ENCODE results near the gene TRIM69.
"Not testable (repeated sequence)": the region's sequence is repeated elsewhere in the genome, so short reads cannot be mapped to it uniquely, and the experiment has no call there.

The TRIM69 gene

GRCh38 chr15:44769521-44769920, 33.2 kb downstream of the TRIM69 start:
- Histone ChIP-seq H3K36me3 (ENCODE audit: low read length) (no peaks in the 10 kb centered on the region), H4K20me1 (ENCODE audit: low read depth, low read length) (no peaks in the 10 kb centered on the region), H3K9me3 (ENCODE audit: insufficient read depth, low read length) (peaks cover 5% of the 10 kb centered on the region; the same call in 1 of the 2 replicates), H3F3A (ENCODE audit: insufficient read depth) (no peaks in the 10 kb centered on the region), H3K9ac (ENCODE audit: low read length) (no peak overlapping the region), H2AFZ (ENCODE audit: low read depth, low read length, severe bottlenecking) (no peak overlapping the region), H3K4me3 (ENCODE audit: insufficient read depth, low read length, poor library complexity, severe bottlenecking) (no peak overlapping the region), H3K79me2 (ENCODE audit: insufficient read depth, low read length) (no peaks in the 10 kb centered on the region), H3K4me2 (ENCODE audit: low read depth, low read length, poor library complexity, severe bottlenecking) (no peak overlapping the region), H3K9me2 (replicated peaks; ENCODE audit: insufficient read depth, low read length) (no peaks in the 10 kb centered on the region), H3K27me3 (ENCODE audit: low read length) (no peaks in the 10 kb centered on the region), H3K27ac (ENCODE audit: low read depth, low read length) (no peak overlapping the region)
- TF ChIP-seq EZH2phosphoT487 (conservative IDR thresholded peaks at IDR 0.05; ENCODE audit: low read length) (no peak), CTCF (IDR thresholded peaks at IDR 0.05; ENCODE audit: insufficient read depth, low read length, poor library complexity, severe bottlenecking) (no peak)

DNA sequence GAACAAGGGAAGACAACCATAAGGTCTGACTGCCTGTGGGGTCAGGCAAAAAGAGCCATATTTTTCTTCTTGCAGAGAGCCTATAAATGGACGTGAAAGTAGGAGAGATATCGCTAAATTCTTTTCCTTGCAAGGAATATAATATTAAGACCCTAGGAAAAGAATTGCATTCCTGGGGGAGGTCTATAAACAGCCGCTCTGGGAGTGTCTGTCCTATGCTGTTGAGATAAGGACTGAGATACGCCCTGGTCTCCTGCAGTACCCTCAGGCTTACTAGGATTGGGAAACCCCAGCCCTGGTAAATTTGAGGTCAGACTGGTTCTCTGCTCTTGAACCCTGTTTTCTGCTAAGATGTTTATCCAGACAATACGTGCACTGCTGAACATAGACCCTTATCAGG, 34.4 kb downstream of the TRIM69 start:
- H3K9me2 ChIP-seq (replicated peaks; ENCODE audit: insufficient read depth, low read length); H2AFZ ChIP-seq (ENCODE audit: low read depth, low read length, severe bottlenecking); H3K27ac ChIP-seq (ENCODE audit: low read depth, low read length); H3K36me3 ChIP-seq (ENCODE audit: low read length); H3K9ac ChIP-seq (ENCODE audit: low read length); H4K20me1 ChIP-seq (ENCODE audit: low read depth, low read length); H3K79me2 ChIP-seq (ENCODE audit: insufficient read depth, low read length); H3K27me3 ChIP-seq (ENCODE audit: low read length); H3K9me3 ChIP-seq (ENCODE audit: insufficient read depth, low read length); H3F3A ChIP-seq (ENCODE audit: insufficient read depth); H3K4me2 ChIP-seq (ENCODE audit: low read depth, low read length, poor library complexity, severe bottlenecking); H3K4me3 ChIP-seq (ENCODE audit: insufficient read depth, low read length, poor library complexity, severe bottlenecking): not testable (repeated sequence)

DNA sequence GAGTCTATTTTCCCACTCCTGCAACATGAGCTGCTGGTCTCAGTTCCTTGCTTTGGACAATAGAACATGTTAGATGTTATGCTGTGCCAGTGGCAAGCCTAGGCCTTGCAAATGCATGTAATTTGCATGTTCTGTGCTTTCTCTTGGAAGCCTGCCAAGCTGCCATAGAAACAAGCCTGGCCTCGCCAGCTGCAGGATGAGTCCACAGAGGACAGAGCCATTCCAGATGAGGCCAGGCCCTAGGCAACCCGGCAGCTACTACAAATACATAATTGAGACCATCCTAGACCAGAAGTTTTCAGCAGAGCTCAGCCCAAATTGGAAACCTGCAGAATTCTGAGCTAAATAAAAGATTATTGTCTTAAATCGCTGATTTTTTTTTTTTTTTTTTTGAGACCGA, 39.6 kb downstream of the TRIM69 start:
- Histone ChIP-seq H3K9me3 (ENCODE audit: insufficient read depth, low read length) (no peaks in the 10 kb centered on the region), H3K79me2 (ENCODE audit: insufficient read depth, low read length) (no peaks in the 10 kb centered on the region), H3F3A (ENCODE audit: insufficient read depth) (no peaks in the 10 kb centered on the region), H3K36me3 (ENCODE audit: low read length) (no peaks in the 10 kb centered on the region), H4K20me1 (ENCODE audit: low read depth, low read length) (no peaks in the 10 kb centered on the region), H3K4me2 (ENCODE audit: low read depth, low read length, poor library complexity, severe bottlenecking) (no peak overlapping the region), H2AFZ (ENCODE audit: low read depth, low read length, severe bottlenecking) (no peak overlapping the region), H3K9ac (ENCODE audit: low read length) (no peak overlapping the region), H3K4me3 (ENCODE audit: insufficient read depth, low read length, poor library complexity, severe bottlenecking) (no peak overlapping the region), H3K27ac (ENCODE audit: low read depth, low read length) (no peak overlapping the region), H3K27me3 (ENCODE audit: low read length) (no peaks in the 10 kb centered on the region), H3K9me2 (replicated peaks; ENCODE audit: insufficient read depth, low read length) (no peaks in the 10 kb centered on the region)
- TF ChIP-seq CTCF (IDR thresholded peaks at IDR 0.05; ENCODE audit: insufficient read depth, low read length, poor library complexity, severe bottlenecking): no peak
- no peak for TF ChIP-seq EZH2phosphoT487 (conservative IDR thresholded peaks at IDR 0.05; ENCODE audit: low read length)

DNA sequence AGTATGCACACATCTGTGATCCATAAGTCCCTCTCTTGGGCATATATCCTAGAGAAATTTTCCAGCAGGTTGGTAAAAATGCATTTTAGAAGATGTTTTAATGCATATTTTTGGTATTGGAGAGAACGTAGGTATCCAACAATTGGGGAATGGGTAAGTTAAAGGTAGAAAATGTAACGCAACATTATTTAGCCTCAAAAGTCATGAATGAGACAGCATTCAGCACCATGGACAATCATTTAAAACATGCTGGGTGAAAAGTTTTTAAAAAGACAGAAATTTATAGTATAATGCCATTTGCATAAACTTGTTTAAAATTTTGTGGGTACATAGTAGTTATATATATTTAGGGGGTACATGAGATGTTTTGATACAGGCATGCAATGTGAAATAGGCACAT, 43.4 kb downstream of the TRIM69 start:
- Histone ChIP-seq H3K4me3 (ENCODE audit: insufficient read depth, low read length, poor library complexity, severe bottlenecking) (no peak overlapping the region), H4K20me1 (ENCODE audit: low read depth, low read length) (no peaks in the 10 kb centered on the region), H3K9me2 (replicated peaks; ENCODE audit: insufficient read depth, low read length) (no peaks in the 10 kb centered on the region), H2AFZ (ENCODE audit: low read depth, low read length, severe bottlenecking) (no peak overlapping the region), H3F3A (ENCODE audit: insufficient read depth) (no peaks in the 10 kb centered on the region), H3K4me2 (ENCODE audit: low read depth, low read length, poor library complexity, severe bottlenecking) (no peak overlapping the region), H3K36me3 (ENCODE audit: low read length) (no peaks in the 10 kb centered on the region), H3K9me3 (ENCODE audit: insufficient read depth, low read length) (no peaks in the 10 kb centered on the region), H3K9ac (ENCODE audit: low read length) (no peak overlapping the region), H3K79me2 (ENCODE audit: insufficient read depth, low read length) (no peaks in the 10 kb centered on the region), H3K27ac (ENCODE audit: low read depth, low read length) (no peak overlapping the region), H3K27me3 (ENCODE audit: low read length) (no peaks in the 10 kb centered on the region)
- TF ChIP-seq CTCF (IDR thresholded peaks at IDR 0.05; ENCODE audit: insufficient read depth, low read length, poor library complexity, severe bottlenecking): no peak
- no peak for TF ChIP-seq EZH2phosphoT487 (conservative IDR thresholded peaks at IDR 0.05; ENCODE audit: low read length)
